Hematopoietic multipotent progenitor cell (in vitro differentiated cells): ENCODE data around the gene PCMT1. TPM values are rescaled to one million over a fixed set of nuclear protein-coding genes. Genes with fewer than 3 reads are reported as not detected.
"Not testable (repeated sequence)": the region's sequence is repeated elsewhere in the genome, so short reads cannot be mapped to it uniquely, and the experiment has no call there.

Experiments used
- DNase-seq, 3 donors: peaks; one replicate each; pipeline ENCODE4 v3.0.0-alpha.2; 2011 to 2015; ENCODE audit warnings: low read depth in 2 of 3, low spot score in 2 of 3
- total RNA-seq: library from RNA; depleted of rRNA; stranded (reverse); fragments of >200 nt; gene quantifications from one replicate; pipeline ENCODE4 v1.2.3, GENCODE V29; 2012

PCMT1 gene
- total RNA-seq, 1 donor: 109 TPM

DNA sequence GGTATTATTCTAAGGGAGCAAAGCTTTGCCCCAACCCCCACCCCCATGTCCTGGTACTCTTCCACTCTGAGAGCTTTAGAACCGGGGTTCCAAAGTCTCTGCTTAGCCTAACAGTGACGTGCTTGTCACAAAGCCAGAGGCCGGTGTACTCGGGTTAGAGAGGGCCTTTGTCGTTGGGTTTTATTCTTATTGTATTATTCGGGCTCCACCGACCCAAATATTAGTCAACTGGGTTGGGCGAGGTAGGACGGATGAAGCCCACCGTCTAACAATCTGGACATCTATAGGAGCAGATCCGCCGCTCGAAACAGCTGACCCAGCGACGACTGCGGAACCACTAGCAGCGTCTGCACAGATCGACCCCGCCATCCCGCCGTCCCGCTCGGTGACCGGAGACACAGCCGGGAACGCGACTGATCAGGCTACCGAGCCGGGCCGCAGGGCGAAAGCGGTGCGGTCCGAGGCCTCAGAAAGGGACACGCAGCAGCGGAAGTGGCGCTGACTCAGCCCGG is 403 bp upstream of the PCMT1 start:
- not testable (repeated sequence) for DNase-seq

DNA sequence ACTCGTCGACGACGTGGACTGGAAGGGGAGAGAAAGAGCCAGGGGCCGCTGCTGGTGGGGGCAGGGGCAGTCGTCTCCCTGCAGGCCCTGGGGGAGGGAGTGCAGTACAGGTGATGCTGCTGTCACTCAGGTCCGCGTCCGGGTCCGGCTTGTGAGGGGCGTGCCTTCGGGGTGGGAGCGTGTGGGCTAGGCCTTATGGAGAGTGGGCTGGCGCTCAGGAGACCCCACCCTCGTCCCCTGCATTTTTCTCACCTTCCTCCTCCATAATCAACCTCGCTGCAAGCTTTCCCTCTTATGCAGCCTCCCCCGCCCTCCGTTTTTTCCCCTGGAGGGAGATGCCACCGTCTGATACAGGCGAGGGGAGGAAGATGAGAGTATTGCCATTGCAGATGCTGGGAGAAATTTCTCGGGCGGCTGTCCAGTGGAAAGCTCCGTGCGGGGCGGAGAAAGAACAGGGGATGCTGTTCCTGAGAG is 632 bp downstream of the PCMT1 start:
- peak in 2 of 3 donors; percentile 54 to 60 for DNase-seq

DNA sequence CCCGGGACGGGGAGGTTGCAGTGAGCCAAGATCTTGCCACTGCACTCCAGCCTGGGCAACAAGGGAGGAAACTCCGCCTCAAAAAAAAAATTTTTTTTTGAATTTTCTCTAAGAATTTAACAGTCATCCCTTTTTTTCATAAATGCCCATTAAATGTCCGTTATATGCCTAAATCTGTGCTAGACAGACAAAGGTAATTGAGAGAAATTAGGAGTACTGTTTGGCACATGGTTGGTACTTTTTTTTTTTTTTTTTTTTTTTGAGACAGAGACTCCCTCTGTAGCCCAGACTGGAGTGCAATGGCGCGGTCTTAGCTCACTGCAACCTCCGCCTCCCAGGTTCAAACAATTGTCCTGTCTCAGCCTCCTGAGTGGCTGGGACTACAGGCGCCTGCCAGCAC is 1.7 kb downstream of the PCMT1 start:
- no peak for DNase-seq

- not testable (repeated sequence) for DNase-seq
These were observed 2.4 kb downstream of the PCMT1 start for GRCh38 chr6:149751920-149752319.

- DNase-seq: no peak
These were observed 3.2 kb downstream of the PCMT1 start for GRCh38 chr6:149752600-149753373.

- DNase-seq: not testable (repeated sequence)
These were observed 3.8 kb downstream of the PCMT1 start for GRCh38 chr6:149753374-149753637.

GRCh38 chr6:149754548-149754947 is 5.0 kb downstream of the PCMT1 start:
- no peak for DNase-seq

DNA sequence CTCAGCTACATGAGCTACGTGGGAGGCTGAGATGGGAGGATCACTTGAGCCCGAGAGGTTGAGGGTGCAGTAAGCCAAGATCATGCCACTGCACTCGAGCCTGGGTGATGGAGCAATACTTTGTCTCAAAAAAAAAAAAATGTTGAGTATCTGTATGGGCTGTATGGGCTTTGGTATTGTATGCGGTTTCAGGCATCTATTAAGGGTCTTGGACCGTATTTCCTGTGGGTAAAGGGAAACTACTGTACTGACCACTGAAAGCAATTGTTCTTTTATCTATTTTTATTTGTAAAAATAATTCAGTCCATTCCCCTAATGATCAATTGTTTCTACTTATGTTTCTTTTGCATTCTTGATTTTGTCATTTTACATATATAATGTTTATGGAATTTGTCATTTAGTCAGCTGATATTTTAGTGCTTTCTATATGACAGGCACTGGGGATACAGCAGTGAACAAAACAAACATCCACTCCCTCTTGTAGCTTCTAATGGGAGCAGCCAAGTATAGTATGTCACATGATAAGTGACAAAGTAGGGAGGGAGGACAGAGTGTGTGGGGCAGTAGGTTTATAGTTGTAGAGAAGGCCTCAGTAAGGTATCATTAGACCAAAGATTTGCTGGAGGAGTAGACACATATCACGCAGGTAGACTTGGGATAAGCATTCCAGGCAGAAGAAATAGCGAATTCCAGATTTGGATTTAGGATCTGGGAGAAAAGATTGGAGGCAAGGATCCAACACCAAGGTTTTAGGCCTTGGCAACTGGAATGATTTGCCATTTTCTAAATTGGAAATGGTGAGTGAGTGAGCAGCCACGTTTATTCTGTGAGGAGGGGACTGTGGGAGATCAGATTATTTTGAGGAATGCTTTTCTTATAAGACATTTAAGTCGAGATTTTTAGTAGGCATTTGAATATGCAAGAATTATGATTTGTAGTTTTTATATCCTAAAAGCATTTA is 6.0 kb downstream of the PCMT1 start:
- DNase-seq: no peak

DNA sequence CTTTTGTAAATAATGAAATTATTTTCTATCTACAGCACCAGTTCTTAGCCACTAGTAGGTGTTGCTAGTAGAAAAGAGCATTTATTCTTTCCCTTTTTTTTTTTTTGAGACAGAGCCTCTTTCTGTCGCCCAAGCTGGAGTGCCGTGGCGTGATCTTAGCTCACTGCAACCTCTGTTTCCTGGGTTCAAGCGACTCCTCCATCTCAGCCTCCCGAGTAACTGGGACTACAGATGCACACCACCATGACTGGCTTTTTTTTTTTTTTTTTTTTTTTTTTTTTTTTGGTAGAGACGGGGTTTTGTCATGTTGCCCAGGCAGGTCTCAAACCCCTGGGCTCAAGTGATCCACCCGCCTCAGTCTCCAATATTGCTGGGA is 6.7 kb downstream of the PCMT1 start:
- no peak for DNase-seq

GRCh38 chr6:149761438-149761837 is 11.9 kb downstream of the PCMT1 start:
- DNase-seq: peak in 2 of 3 donors; percentile 31 to 68

GRCh38 chr6:149763866-149764265 is 14.3 kb downstream of the PCMT1 start:
- no peak for DNase-seq

- peak in 1 of 3 donors; percentile 8 for DNase-seq
These were observed 16.7 kb downstream of the PCMT1 start for GRCh38 chr6:149766156-149766769.

GRCh38 chr6:149769676-149770075 is 20.1 kb downstream of the PCMT1 start:
- no peak for DNase-seq

DNA sequence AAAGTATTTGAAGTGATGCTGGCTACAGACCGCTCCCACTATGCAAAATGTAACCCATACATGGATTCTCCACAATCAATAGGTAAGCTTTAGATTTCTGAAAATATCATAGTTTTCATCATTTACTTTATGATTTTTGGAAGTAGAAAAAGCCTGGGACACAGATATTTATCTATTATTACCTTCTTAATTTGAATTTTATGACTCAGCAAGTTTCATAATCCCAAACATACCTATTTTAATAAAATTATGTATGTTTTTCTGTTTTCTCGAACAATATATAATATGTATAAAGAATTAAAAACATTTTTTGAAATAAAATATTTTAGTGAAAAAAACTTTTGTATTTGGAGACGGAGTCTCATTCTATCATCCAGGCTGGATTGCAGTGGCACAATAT is 21.6 kb downstream of the PCMT1 start:
- DNase-seq: no peak

DNA sequence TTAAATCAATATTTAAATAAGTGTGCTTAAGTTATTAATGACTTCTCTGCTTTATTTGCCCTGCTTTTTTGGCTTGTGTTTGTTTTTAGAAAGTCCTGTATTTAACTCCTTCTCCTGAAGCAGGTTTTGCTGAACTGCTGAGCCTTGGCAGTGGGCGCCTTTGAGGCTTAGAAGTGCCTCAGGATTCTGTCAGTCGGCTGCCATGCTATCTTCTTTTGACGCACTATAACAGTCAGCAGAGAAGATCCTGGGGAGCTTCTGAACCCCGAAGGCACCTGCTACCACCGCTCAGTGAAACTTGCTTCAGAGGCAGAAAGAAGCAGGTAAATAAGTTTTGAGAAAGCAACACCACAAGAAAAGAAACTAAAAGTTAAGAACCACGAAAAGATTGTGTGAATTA is 22.4 kb downstream of the PCMT1 start:
- DNase-seq: no peak

DNA sequence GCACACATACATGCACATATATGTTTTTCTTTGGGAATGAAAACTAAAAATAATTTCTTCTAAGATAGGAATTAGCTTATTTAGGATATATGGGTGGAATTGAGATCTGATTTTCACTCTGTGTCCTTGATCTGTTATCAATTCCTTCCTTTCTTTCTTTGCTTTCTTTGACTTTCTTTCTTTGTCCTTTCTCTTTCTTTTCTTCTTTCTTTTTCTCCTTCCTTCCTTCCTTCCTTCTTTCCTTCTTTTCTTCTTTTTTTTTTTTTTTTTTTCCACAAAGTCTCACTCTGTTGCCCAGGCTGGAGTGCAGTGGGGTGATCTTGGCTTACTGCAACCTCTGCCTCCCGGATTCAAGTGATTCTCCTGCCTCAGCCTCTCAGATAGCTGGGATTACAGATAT is 28.1 kb downstream of the PCMT1 start:
- DNase-seq: no peak

- DNase-seq: no peak
These were observed 30.1 kb downstream of the PCMT1 start for GRCh38 chr6:149779644-149779963.

DNA sequence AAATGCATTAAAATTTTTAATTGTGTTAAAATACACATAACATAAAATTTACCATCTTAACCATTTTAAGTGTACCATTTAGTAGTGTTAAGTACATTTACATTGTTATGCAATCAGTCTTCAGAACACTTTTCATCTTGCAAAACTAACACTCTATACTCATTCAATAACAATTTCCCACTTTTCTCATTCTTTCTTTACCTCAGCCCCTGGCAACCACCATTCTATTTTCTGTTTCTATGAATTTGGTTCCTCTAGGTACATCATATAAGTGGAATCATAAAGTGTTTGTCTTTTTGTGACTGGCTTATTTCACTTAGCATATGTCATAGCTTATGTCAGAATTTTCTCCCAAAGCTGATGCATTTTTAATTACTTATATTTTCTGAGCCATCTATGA is 32.2 kb downstream of the PCMT1 start:
- DNase-seq: no peak

DNA sequence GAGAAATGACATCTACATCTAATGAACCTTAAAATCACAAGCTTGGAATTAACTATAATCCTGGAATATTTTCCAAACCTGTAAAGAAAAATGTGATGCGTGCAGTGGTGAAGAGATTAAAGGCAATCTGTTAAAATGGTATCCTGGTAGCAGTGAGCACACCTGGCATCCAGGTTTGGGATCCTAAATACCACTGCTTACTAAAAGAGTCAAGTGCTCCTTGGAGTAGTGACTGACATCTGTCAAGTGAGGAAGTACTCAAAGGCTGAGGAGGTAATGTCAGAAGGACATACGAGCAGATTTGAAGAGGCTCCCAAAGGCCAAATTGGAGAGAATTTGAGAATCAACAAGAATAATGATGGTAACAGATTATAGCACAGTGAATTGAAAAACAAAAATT is 32.8 kb downstream of the PCMT1 start:
- no peak for DNase-seq

DNA sequence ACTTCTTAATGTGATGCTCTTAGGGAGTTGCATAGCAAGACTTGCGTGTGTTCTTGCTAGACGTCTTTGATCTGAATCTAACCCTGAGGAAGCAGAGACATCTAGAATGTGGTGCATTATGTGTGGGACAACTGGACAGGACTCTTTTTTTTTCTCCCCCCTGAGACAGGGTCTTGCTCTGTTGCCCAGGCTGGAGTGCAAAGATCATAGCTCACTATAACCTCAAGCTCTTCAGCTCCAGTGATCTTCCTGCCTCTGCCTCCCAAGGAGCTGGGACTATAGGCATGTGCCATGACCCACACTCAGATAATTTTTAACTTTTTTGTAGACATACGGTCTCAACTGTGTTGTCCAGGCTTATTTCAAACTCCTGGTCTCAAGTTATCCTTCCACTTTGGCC is 34.0 kb downstream of the PCMT1 start:
- no peak for DNase-seq

DNA sequence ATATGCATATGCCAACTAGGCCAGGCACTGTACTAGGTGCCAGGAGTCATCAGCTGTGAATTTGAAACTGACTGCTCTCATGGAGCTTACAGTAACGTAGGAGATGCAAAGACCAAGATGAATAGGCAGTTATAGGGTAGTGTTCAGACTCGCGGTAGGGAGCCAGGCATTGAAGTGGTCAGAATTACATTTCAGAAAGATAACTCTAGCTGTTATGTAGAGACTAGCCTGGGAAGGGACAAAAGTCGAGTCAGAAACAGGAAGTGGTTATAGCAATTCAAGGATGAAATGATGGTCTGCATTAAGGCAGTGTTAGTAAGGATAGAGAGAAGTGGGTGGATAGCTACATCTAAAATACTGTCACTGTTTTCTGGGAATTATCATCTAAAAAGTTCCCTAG is 56.6 kb downstream of the PCMT1 start:
- no peak for DNase-seq
